Measurements from ENCODE around the gene MEAK7. TPM values are rescaled to one million over a fixed set of nuclear protein-coding genes. Genes with fewer than 3 reads are reported as not detected.
A peak's percentile ranks its signal among the peaks of the same experiment; 100 is the strongest.

Gene MEAK7
- polyA plus RNA-seq, 6 donors from 2014 or later, result 2.1 to 4.7 (median 3.1) TPM

DNA sequence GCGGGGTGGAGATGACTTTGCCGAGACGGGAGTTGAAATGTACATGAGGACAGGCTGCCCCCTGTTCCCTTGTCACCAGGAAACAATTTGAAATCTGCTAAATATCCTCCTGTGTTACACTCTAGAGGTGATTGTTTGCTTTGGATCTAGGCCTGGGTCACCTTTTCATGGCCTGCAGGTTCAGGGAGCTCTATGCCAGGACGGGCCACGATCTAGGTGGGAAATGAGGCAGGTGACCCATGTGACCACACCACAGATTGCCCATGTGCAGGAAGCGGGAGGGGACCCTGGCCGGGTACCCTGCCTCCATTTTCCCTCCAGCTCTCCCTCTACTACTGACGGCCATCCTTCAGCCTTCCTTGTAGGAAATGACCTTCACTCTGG, 43.4 kb downstream of the MEAK7 start:
- no peaks in the 10 kb centered on the region for H3K27me3 Mint-ChIP-seq
- DNase-seq (no peak), ATAC-seq (ENCODE audit: low read depth in 2 of 2) (no peak)
- peaks cover 0 to 4% (median 2%) of the 10 kb centered on the region in 7 donors for H3K9me3 Mint-ChIP-seq
- no peak overlapping the region for H3K27ac Mint-ChIP-seq
- H3K36me3 Mint-ChIP-seq, result peaks cover 0 to 15% of the 10 kb centered on the region in 2 donors
- H3K4me3 Mint-ChIP-seq, result no peak overlapping the region
- H3K4me1 Mint-ChIP-seq, result no peaks in the 10 kb centered on the region

- ATAC-seq (ENCODE audit: low read depth in 2 of 2) (no peak), DNase-seq (no peak)
- Mint-ChIP-seq H3K36me3 (peaks cover 0 to 10% of the 10 kb centered on the region in 2 donors), H3K4me3 (no peak overlapping the region), H3K4me1 (no peaks in the 10 kb centered on the region), H3K27ac (no peak overlapping the region), H3K9me3 (peaks cover 0 to 3% (median 0%) of the 10 kb centered on the region in 7 donors), H3K27me3 (no peaks in the 10 kb centered on the region)
Measured at GRCh38 chr16:84460406-84461028, 43.9 kb downstream of the MEAK7 start.

DNA sequence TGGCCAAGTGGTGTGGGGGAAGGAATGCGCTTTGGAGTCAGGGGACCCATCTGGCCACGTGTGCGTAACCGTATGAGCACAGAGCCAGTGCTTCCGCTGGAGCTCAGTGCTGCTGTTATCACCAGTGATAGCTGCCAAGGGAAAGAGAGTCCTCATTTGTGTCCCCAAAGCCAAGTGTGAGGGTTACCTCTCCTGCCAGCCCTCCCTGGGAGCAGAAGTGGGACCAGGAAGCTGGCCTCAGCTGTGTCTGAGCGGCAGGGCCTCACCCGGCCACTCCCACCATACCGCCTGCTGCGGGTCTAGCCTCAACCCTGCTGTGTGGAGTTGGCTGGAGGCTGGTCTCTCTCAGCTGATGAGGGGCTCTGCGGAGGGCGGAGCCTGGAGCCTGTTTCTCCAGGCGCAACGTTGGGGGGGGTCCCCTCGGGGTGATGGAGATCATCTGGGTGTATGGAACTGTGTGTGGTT, 44.5 kb downstream of the MEAK7 start:
- H3K9me3 Mint-ChIP-seq, result peaks cover 0 to 3% (median 0%) of the 10 kb centered on the region in 7 donors
- no peaks in the 10 kb centered on the region for H3K4me1 Mint-ChIP-seq
- H3K4me3 Mint-ChIP-seq, result no peak overlapping the region
- H3K27me3 Mint-ChIP-seq, result no peaks in the 10 kb centered on the region
- ATAC-seq (ENCODE audit: low read depth in 2 of 2) (no peak), DNase-seq (no peak)
- peak overlapping the region in 1 of 6 donors; percentile 59 for H3K27ac Mint-ChIP-seq
- peaks cover 0 to 8% of the 10 kb centered on the region in 2 donors for H3K36me3 Mint-ChIP-seq

- no peak for DNase-seq
- Mint-ChIP-seq H3K4me3 (no peak overlapping the region), H3K9me3 (peaks cover 0 to 3% (median 0%) of the 10 kb centered on the region in 7 donors), H3K4me1 (no peaks in the 10 kb centered on the region), H3K36me3 (peaks cover 0 to 8% of the 10 kb centered on the region in 2 donors), H3K27me3 (no peaks in the 10 kb centered on the region), H3K27ac (no peak overlapping the region)
- ATAC-seq (ENCODE audit: low read depth in 2 of 2), result no peak
Measured at GRCh38 chr16:84459533-84459894, 44.9 kb downstream of the MEAK7 start.

DNA sequence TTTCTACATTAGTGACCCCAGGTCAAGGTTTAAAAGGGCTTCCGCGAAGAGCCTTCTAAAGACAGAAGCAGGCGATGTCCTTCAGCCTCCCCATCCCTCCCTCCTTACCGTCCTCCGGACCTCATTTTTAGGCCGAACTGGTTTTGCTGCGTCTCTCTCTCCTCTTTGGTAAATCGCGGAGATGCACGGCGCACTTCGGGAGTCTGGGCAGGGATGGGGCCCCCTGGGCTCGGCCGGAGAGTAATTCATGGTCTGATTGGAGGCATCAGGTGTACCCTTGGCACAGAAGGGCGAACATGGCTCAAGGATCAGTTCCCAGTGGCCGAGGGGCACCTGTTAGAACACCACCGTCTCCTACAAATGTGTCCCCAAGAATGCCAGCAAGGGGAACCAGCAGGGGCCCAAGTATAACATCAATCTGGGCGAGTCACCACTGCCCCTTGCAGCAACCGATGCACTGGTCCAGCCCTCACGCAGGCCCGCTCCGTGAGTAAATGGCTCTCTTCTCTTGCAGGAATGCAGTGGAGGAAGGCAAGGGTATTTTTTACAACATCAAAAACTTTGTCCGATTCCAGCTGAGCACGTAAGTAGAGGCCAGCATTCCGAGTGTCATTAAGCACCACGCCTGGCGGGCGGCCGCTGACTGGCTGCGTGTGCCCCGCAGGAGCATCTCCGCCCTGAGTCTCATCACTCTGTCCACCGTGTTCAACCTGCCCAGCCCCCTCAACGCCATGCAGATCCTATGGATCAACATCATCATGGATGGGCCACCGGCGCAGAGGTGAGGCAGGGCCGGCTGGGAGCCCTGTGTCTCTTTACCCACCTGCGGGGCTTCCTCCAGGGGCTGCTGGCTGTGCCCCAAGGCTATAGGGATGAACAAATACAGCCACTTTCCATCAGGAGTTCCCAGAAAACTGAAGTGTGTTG, 45.6 kb downstream of the MEAK7 start:
- ATAC-seq (ENCODE audit: low read depth in 2 of 2) (no peak), DNase-seq (no peak)
- Mint-ChIP-seq H3K9me3 (peaks cover 0 to 3% (median 0%) of the 10 kb centered on the region in 7 donors), H3K36me3 (peaks cover 0 to 8% of the 10 kb centered on the region in 2 donors), H3K4me3 (no peak overlapping the region), H3K4me1 (no peaks in the 10 kb centered on the region), H3K27me3 (no peaks in the 10 kb centered on the region), H3K27ac (no peak overlapping the region)

- no peaks in the 10 kb centered on the region for H3K4me1 Mint-ChIP-seq
- ATAC-seq (ENCODE audit: low read depth in 2 of 2) (no peak), DNase-seq (no peak)
- H3K27me3 Mint-ChIP-seq, result peaks cover 0 to 4% (median 4%) of the 10 kb centered on the region in 3 donors
- no peaks in the 10 kb centered on the region for H3K36me3 Mint-ChIP-seq
- peaks cover 0 to 3% (median 0%) of the 10 kb centered on the region in 7 donors for H3K9me3 Mint-ChIP-seq
- H3K4me3 Mint-ChIP-seq, result no peak overlapping the region
- no peak overlapping the region for H3K27ac Mint-ChIP-seq
Measured at GRCh38 chr16:84455031-84455430, 49.4 kb downstream of the MEAK7 start.

Other genes starting within 250 kb of the MEAK7 start
- gene WFDC1, start 209.8 kb downstream of the MEAK7 start, polyA plus RNA-seq (ENCODE audit: low read depth in 6 of 6), result not detected
- gene ATP2C2, start 136.1 kb downstream of the MEAK7 start, polyA plus RNA-seq (ENCODE audit: low read depth in 6 of 6), result not detected
- gene COTL1, start 113.4 kb upstream of the MEAK7 start, polyA plus RNA-seq (ENCODE audit: low read depth in 6 of 6), result 100 to 1,000 TPM; 167 to 439 (median 373) TPM
- 10 to 100 TPM; 29.7 to 40.3 (median 37.5) TPM for gene KLHL36, start 143.9 kb upstream of the MEAK7 start, polyA plus RNA-seq (ENCODE audit: low read depth in 6 of 6)
- 100 to 1,000 TPM in 1 of 6 donors, 10 to 100 TPM in 5; 69.4 to 103 (median 96.4) TPM for gene USP10, start 195.3 kb upstream of the MEAK7 start, polyA plus RNA-seq (ENCODE audit: low read depth in 6 of 6)

All from naive B cell (primary cell).